Testis (tissue), 3 donors: ENCODE measurements around the gene ZCCHC7. TPM values are rescaled to one million over a fixed set of nuclear protein-coding genes. Genes with fewer than 3 reads are reported as not detected.
"Not testable (repeated sequence)": the region's sequence is repeated elsewhere in the genome, so short reads cannot be mapped to it uniquely, and the experiment has no call there.

Experiments
- DNase-seq: peaks from one replicate; pipeline ENCODE4 v3.0.0-alpha.2; 2019
- H3K27ac ChIP-seq, 2 donors: fragments of 200-600 bp; sonication (generic); one replicate each; pipeline ENCODE4 v1.5.1; 2019
- H3K27me3 ChIP-seq: fragments of 200-600 bp; sonication (generic); one replicate; pipeline ENCODE4 v1.5.1; 2019
- H3K36me3 ChIP-seq: fragments of 200-600 bp; sonication (generic); one replicate; pipeline ENCODE4 v1.5.1; 2017; ENCODE audit warnings: low read depth; ENCODE audit errors: missing control alignments
- H3K4me1 ChIP-seq: fragments of 200-600 bp; sonication (generic); one replicate; pipeline ENCODE4 v1.5.1; 2019
- H3K4me3 ChIP-seq, 2 donors: fragments of 200-600 bp; sonication (generic); one replicate each; pipeline ENCODE4 v1.5.1; 2017 to 2019
- H3K9me3 ChIP-seq: fragments of 200-600 bp; sonication (generic); one replicate; pipeline ENCODE4 v1.5.1; 2017
- CTCF ChIP-seq, 3 experiments: fragments of 450-650 bp in 2 of 3; fragments of 200-600 bp in 1 of 3; sonication (generic) in 1 of 3; IDR thresholded peaks; one replicate each; pipeline ENCODE4 v1.5.1; 2016 to 2019; ENCODE audit warnings: antibody characterized with exemption in 3 of 3, mild to moderate bottlenecking in 2 of 3, moderate library complexity in 1 of 3
- POLR2A ChIP-seq: fragments of 450-650 bp; IDR thresholded peaks from one replicate; pipeline ENCODE4 v1.6.1; 2017; ENCODE audit warnings: antibody characterized with exemption, mild to moderate bottlenecking, moderate library complexity
- WGBS, 2 donors: methylation state at CpG; one replicate each; pipeline ENCODE4 v1.1.5; 2018; 5-methylcytosine and 5-hydroxymethylcytosine counted together
- intact Hi-C: fragments of 100-400 bp; cut with DNase I; formaldehyde crosslinking; loops from one replicate; pipeline ENCODE4 v1.15.1; 2023; ENCODE audit warnings: low total_unique reads
- polyA plus RNA-seq: library from polyadenylated mRNA; stranded (reverse); fragments of 350-450 nt; fragmentation: Illumina TruSeq; extraction: RNeasy Lipid Tissue Mini Kit (QIAGEN cat#74804); gene quantifications from one replicate; pipeline ENCODE4 v1.2.3, GENCODE V29; 2014; ENCODE audit warnings: low read depth, low replicate concordance; ENCODE audit not compliant: insufficient read depth
- total RNA-seq, 2 donors: library from RNA; depleted of rRNA; stranded (reverse); fragments of >200 nt; gene quantifications; one replicate each; pipeline ENCODE4 v1.2.3, GENCODE V29; 2016

Gene ZCCHC7
- total and polyA plus RNA-seq, 3 donors from 2014 or later: 14.4 to 20.6 (median 18.5) TPM

GRCh38 chr9:37395229-37395628, 274.9 kb downstream of the ZCCHC7 start:
- TF ChIP-seq POLR2A (no peak), CTCF (IDR thresholded peaks at IDR 0.05) (no peak)
- DNase-seq: no peak
- H3K9me3 ChIP-seq: no peaks in the 10 kb centered on the region
- H3K27me3 ChIP-seq: no peaks in the 10 kb centered on the region
- H3K4me3 ChIP-seq: no peak overlapping the region
- intact Hi-C loops: no loop called here
- no peak overlapping the region for H3K27ac ChIP-seq
- H3K36me3 ChIP-seq: no peaks in the 10 kb centered on the region
- WGBS, 2 donors: 77 to 78% methylated on average over 12 of the region's 12 CpGs
- no peaks in the 10 kb centered on the region for H3K4me1 ChIP-seq

GRCh38 chr9:37395663-37396062, 275.3 kb downstream of the ZCCHC7 start:
- Histone ChIP-seq H3K4me3 (no peak overlapping the region), H3K27ac (no peak overlapping the region), H3K27me3 (no peaks in the 10 kb centered on the region), H3K9me3 (no peaks in the 10 kb centered on the region), H3K4me1 (no peaks in the 10 kb centered on the region), H3K36me3 (no peaks in the 10 kb centered on the region)
- no peak for DNase-seq
- intact Hi-C loops: no loop called here
- no peak for TF ChIP-seq POLR2A
- TF ChIP-seq CTCF (IDR thresholded peaks at IDR 0.05): no peak
- 84 to 94% methylated on average over 8 of the region's 8 CpGs for WGBS, 2 donors

- H3K36me3 ChIP-seq, intact Hi-C loops, DNase-seq, H3K4me1 ChIP-seq, H3K27ac ChIP-seq, H3K27me3 ChIP-seq, H3K9me3 ChIP-seq, H3K4me3 ChIP-seq: not testable (repeated sequence)
- WGBS, 2 donors: 95 to 97% methylated on average over 3 of the region's 3 CpGs
These were observed 277.6 kb downstream of the ZCCHC7 start for GRCh38 chr9:37397948-37398347.

GRCh38 chr9:37398464-37399025, 278.2 kb downstream of the ZCCHC7 start:
- no peak for DNase-seq
- WGBS, 2 donors: 83 to 88% methylated on average over 7 of the region's 7 CpGs
- Histone ChIP-seq H3K27ac (no peak overlapping the region), H3K4me3 (no peak overlapping the region), H3K27me3 (no peaks in the 10 kb centered on the region), H3K9me3 (no peaks in the 10 kb centered on the region), H3K4me1 (no peaks in the 10 kb centered on the region), H3K36me3 (no peaks in the 10 kb centered on the region)
- no peak for TF ChIP-seq POLR2A
- no peak for TF ChIP-seq CTCF (IDR thresholded peaks at IDR 0.05)
- intact Hi-C loops: no loop called here

GRCh38 chr9:37399336-37399735, 279.0 kb downstream of the ZCCHC7 start:
- 54 to 72% methylated on average over 2 of the region's 2 CpGs for WGBS, 2 donors
- Histone ChIP-seq H3K4me3 (no peak overlapping the region), H3K36me3 (no peaks in the 10 kb centered on the region), H3K27ac (no peak overlapping the region), H3K9me3 (no peaks in the 10 kb centered on the region), H3K4me1 (no peaks in the 10 kb centered on the region), H3K27me3 (no peaks in the 10 kb centered on the region)
- DNase-seq: no peak
- no peak for TF ChIP-seq CTCF (IDR thresholded peaks at IDR 0.05)
- intact Hi-C loops: no loop called here
